ENCODE measurements around the gene DDX51.
A peak's percentile ranks its signal among the peaks of the same experiment; 100 is the strongest.

The DDX51 gene

GRCh38 chr12:132144115-132144809 is at the start of gene DDX51, which contains the start of gene NOC4L:
DDX51 (minus strand) TSS chr12:132144319; CDS start chr12:132144296, 23 bp downstream.
NOC4L (plus strand) TSS chr12:132144457; CDS start chr12:132144489, 32 bp downstream.
- peak; percentile 94 for DNase-seq (ENCODE audit: low spot score)

- DNase-seq (ENCODE audit: low spot score): no peak
Observed at GRCh38 chr12:132191715-132192553, 47.8 kb upstream of the DDX51 start.

GRCh38 chr12:132190834-132191500 is 46.8 kb upstream of the DDX51 start:
- DNase-seq (ENCODE audit: low spot score): no peak

GRCh38 chr12:132190012-132190755 is 46.1 kb upstream of the DDX51 start:
- no peak for DNase-seq (ENCODE audit: low spot score)

- peak; percentile 95 for DNase-seq (ENCODE audit: low spot score)
Observed at GRCh38 chr12:132189378-132190011, 45.4 kb upstream of the DDX51 start.

DNA sequence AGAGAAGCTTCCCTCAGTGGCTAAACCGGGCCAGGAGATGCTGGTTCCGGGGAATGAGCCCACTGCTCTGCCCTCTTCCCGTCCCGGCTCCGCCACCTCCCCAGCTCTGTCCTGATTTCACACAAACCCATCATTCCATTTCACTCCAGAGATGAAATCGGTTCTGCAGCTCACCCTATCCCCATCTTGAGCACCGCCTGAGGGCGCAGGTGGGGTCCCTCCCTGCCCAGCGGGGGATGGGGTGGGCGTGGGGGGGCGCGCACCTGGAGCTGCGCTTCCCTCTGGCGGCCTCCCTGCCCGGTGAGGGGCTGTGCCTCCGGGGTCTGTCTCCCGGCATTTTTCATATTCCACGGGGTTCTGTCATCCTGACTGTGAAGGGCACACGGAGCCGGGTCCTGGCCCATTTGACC is 44.8 kb upstream of the DDX51 start:
- DNase-seq (ENCODE audit: low spot score): no peak

DNA sequence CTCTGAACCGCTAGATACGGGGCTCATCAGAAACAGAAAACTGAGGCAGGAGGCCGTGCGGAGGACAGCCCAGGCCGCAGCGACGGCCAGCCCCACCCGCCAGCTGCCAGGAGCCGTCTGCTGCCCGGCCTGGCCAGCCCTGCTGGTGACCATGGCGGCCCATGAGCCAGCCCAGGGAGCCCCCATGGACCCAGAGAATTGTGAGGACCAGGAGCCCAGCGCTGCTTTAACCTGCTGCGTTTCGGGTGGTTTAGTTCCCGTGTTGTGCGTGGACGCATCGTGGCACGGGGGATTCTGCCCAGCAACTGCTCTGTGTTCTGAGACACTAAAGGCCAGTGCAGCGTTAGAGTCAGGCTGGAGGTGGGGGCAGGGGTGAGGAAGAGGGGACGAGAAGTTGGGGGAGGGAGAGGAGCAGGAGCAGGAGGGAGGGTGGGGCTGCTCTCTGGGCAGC is 44.4 kb upstream of the DDX51 start:
- DNase-seq (ENCODE audit: low spot score): no peak

DNA sequence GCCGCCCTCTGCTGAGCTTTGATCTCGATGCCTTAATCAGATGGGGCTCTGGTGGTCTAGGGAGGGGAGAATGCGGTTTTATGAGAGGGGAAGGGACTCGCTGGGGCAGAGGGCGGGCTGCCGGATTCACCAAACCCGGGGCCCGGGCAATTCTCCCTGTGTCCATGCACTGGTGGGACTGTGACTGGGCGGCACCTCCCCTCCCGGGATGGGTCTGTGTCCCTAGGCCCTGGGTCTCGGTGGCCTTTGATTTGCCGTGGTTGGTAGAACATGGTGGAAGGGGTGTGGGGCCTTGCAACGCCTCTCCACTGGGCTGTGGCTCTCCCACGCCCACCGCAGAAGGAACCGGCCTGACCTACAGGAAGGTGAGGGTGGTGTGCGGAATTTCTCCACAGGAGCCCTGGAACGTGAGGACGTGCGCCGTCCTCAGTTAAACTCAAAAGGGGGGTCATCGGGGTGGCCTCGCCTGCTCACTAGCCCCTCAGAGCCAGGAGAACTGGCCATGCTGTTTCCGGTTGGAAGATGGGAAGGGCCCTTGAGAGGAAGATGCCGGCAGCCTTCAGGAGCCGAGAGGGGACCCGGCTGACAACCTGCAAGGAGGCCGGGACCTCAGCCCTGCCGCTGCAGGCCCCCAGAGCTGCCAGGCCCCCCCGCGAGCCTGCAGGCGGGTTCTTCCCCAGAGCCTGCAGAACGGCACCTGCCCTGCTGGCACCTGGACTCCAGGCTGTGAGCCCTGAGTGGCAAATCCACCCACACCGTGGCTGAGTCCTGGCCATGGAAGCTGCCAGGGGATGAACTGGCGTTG is 43.7 kb upstream of the DDX51 start:
- no peak for DNase-seq (ENCODE audit: low spot score)

GRCh38 chr12:132186857-132187620 is 42.9 kb upstream of the DDX51 start:
- DNase-seq (ENCODE audit: low spot score): no peak

- DNase-seq (ENCODE audit: low spot score): no peak
Observed at GRCh38 chr12:132186208-132186856, 42.2 kb upstream of the DDX51 start.

DNA sequence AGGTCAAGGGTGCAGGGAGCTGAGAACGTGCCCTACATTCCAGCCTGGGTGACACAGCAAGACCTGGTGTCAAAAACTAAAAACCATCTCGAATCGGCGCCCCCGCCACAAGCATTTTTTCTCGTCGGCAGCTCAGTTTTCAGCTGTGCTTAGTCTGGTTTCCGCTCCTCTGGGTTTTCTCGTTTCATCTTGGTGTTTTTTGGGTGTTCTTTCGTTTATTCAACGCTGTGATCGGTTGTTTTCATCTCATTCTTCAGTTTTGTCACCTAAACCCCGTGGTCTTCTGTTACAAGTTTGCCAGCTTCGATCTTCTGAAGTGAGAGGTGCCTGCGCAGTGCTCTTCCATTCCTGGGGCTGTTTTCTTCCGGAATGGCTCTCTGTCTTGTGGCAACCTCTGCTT is 41.6 kb upstream of the DDX51 start:
- DNase-seq (ENCODE audit: low spot score): peak; percentile 25

- DNase-seq (ENCODE audit: low spot score): no peak
Observed at GRCh38 chr12:132182711-132183365, 38.7 kb upstream of the DDX51 start.

DNA sequence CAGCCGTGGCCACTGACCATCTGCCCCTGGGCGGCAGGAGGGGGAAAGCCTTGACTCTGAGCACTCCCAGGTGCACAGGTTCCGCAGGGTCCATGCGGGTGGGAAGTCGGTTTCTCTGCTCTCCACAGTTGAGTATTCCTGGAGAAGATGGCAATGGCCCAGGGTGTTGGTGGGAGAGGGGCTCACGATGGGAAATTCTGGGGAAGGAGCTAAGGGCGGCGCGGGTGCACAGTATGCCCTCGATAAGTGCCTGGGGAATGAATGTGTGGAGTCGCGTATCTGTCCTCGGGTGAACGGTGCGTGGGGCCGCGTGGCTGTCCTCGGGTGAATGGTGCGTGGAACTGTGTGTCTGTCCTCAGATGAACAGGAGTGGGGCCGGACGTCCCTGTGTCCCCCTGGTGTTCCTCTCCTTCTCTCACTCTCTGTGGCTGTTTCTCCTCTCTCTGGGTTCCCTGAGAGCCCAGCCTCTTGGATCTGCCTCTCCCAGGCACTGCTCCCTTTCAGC is 38.1 kb upstream of the DDX51 start:
- no peak for DNase-seq (ENCODE audit: low spot score)

DNA sequence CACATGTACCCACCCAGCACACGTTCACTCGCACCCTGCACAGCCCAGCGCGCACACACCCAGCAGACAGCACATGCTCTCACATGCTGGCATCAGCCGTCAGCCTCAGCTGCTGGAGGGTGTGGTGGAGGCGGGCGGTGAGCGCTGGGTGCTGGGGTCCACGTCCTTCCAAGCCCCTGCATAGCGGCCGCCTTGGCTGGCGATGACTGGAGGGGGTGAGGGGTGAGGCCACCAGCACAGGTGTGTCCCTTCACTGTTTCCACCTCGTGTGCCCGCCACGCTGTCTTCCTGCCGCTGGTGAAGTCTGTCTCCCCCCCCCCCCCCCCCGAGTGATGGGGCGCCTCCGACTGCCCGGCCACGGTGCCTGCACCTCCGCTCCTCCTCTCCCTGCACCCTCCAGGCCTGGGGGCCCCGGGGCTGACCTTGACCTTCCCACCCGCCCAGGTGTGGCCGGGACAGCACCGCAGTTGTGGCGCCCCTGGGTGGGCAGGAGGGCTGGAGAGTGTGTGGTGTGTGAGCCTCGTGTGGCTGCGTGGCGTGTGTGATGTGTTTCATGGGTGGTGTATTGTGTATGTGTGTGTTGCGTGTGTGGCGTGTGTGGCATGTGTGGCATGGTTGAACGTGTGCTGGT is 37.6 kb upstream of the DDX51 start:
- no peak for DNase-seq (ENCODE audit: low spot score)

- DNase-seq (ENCODE audit: low spot score): no peak
Observed at GRCh38 chr12:132180648-132181546, 36.8 kb upstream of the DDX51 start.

DNA sequence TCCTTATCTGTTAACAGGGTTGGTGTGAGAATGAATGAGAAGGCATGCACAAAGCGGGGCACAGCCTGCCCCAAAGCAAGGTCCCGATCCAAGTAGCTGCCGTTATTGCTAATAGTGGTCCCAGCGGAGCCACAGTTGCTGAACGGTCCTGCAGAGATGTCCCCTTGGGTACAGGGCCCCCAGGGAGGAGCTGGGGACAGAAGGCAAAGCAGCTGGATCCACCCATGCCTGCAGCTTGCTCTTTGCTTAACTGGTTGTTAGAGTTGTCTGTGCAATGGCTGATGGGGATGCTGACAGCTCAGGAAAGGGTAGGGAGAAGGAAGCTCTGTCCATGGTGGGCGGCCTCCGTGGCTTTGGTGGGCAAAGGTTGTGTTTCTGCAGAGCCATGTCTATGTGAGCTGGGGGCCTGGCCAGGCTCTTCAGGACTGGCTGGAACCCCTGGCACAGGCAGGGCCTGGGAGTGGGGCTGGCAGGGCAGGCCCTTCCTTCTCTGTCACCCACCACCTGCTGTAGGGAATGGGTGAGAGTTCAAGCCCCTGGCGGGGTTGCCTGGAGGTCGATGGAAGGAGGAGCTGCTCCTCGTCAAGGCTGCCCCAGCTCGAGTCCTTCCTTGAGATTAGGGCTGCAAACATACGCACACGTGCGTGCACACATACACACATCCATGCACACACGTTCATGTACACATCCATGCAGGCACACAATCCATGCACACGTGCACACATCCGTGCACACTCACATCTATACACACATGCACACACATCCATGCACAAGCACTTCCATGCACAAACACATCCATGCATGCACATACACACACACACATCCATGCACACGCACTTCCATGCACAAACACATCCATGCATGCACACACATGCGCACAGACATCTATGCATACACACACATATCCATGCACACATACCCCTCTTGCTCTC is 35.6 kb upstream of the DDX51 start:
- DNase-seq (ENCODE audit: low spot score): no peak

Measured in CD4-positive, alpha-beta T cell treated with Interleukin-15 for 4 hours (primary cell).